Sigmoid colon (tissue), 7 donors: ENCODE data around the gene ACER2. TPM values are rescaled to one million over a fixed set of nuclear protein-coding genes. Genes with fewer than 3 reads are reported as not detected.

Experiments
- DNase-seq: peaks from one replicate; pipeline ENCODE4 v3.0.0-alpha.2; 2019
- H3K27ac ChIP-seq, 4 donors: fragments of 200-600 bp; sonication (generic); one replicate each; pipeline ENCODE4 v1.5.1; 2016 to 2019; ENCODE audit warnings: mild to moderate bottlenecking in 1 of 4
- H3K27me3 ChIP-seq, 3 donors: fragments of 200-600 bp; sonication (generic); one replicate each; pipeline ENCODE4 v1.5.1; 2019; ENCODE audit warnings: mild to moderate bottlenecking in 1 of 3
- H3K36me3 ChIP-seq, 4 donors: fragments of 200-600 bp; sonication (generic); one replicate each; pipeline ENCODE4 v1.5.1; 2016 to 2019
- H3K4me1 ChIP-seq, 4 donors: fragments of 200-600 bp; sonication (generic); one replicate each; pipeline ENCODE4 v1.5.1; 2017 to 2019
- H3K4me3 ChIP-seq, 4 donors: fragments of 200-600 bp; sonication (generic); one replicate each; pipeline ENCODE4 v1.5.1; 2017 to 2019; ENCODE audit warnings: mild to moderate bottlenecking in 2 of 4, moderate library complexity in 1 of 4
- H3K9me3 ChIP-seq, 4 donors: fragments of 200-600 bp in 3 of 4; sonication (generic) in 3 of 4; one replicate each; pipeline versions ENCODE4 v1.5.1 to v1.6.1; 2013 to 2019
- CTCF ChIP-seq, 4 experiments: fragments of 450-650 bp in 3 of 4; fragments of 200-600 bp in 1 of 4; IDR thresholded peaks; one replicate each; pipeline ENCODE4 v1.5.1; 2016 to 2019; ENCODE audit warnings: antibody characterized with exemption in 4 of 4, mild to moderate bottlenecking in 3 of 4, moderate library complexity in 2 of 4
- EP300 ChIP-seq, 4 donors: sonication (generic); formaldehyde crosslinking; IDR thresholded peaks; one replicate each; pipeline ENCODE4 v1.6.1; 2017; ENCODE audit warnings: antibody characterized with exemption in 4 of 4
- POLR2A ChIP-seq, 2 donors: fragments of 450-650 bp; IDR thresholded peaks; one replicate each; pipeline ENCODE4 v1.6.1; 2016; ENCODE audit warnings: antibody characterized with exemption in 2 of 2, mild to moderate bottlenecking in 2 of 2, moderate library complexity in 2 of 2
- POLR2AphosphoS5 ChIP-seq, 4 donors: sonication (generic); formaldehyde crosslinking; IDR thresholded peaks; one replicate each; pipeline ENCODE4 v1.6.1; 2017; ENCODE audit warnings: antibody characterized with exemption in 4 of 4
- WGBS, 2 donors: extraction: QIAGEN DNeasy Blood & Tissue Kit; methylation state at CpG; one replicate each; pipeline ENCODE4 v1.1.7; 2013; 5-methylcytosine and 5-hydroxymethylcytosine counted together
- intact Hi-C: fragments of 100-400 bp; cut with DNase I; formaldehyde crosslinking; loops from one replicate; pipeline ENCODE4 v1.15.1; 2023
- polyA plus RNA-seq, 3 donors: library from polyadenylated mRNA; stranded (reverse); fragments of 200-250 nt; gene quantifications; one replicate each; pipeline ENCODE4 v1.2.3, GENCODE V29; 2013
- total RNA-seq, 4 donors: library from RNA; depleted of rRNA; stranded (reverse); fragments of >200 nt; gene quantifications; one replicate each; pipeline ENCODE4 v1.1.0, GENCODE V29; 2016
- donor health status: healthy with polysubstance abuse.
- donor health status: Bipolar disorder and iron deficiency.
- donor health status: healthy.

Gene ACER2
- total and polyA plus RNA-seq, 7 donors = 1.2 to 4.3 (median 3.1) TPM

- DNase-seq = no peak
- intact Hi-C loops = loop anchor here (5.0 kb wide), 1 partner anchor 431 kb away; no protein-coding TSS in a partner anchor
- no peak for TF ChIP-seq POLR2AphosphoS5 (IDR thresholded peaks at IDR 0.05)
- no peak for TF ChIP-seq POLR2A (IDR thresholded peaks at IDR 0.05)
- TF ChIP-seq CTCF (IDR thresholded peaks at IDR 0.05) = no peak
- TF ChIP-seq EP300 (IDR thresholded peaks at IDR 0.05) = no peak
Observed at GRCh38 chr9:19490828-19491227, 82.0 kb downstream of the ACER2 start.

GRCh38 chr9:19492775-19493173, 84.0 kb downstream of the ACER2 start:
- Histone ChIP-seq H3K9me3 (no peaks in the 10 kb centered on the region), H3K27me3 (no peaks in the 10 kb centered on the region), H3K4me1 (peaks cover 0 to 6% (median 4%) of the 10 kb centered on the region in 4 donors), H3K27ac (no peak overlapping the region), H3K36me3 (no peaks in the 10 kb centered on the region), H3K4me3 (peak overlapping the region in 1 of 4 donors; percentile 39)
- intact Hi-C loops = loop anchor here (5.0 kb wide), 1 partner anchor 430 kb away; no protein-coding TSS in a partner anchor
- TF ChIP-seq CTCF (IDR thresholded peaks at IDR 0.05) = no peak
- no peak for TF ChIP-seq POLR2AphosphoS5 (IDR thresholded peaks at IDR 0.05)
- TF ChIP-seq EP300 (IDR thresholded peaks at IDR 0.05) = no peak
- no peak for TF ChIP-seq POLR2A (IDR thresholded peaks at IDR 0.05)
- DNase-seq = no peak
- 74% methylated on average over 4 of the region's 4 CpGs for WGBS, 2 donors

More at GRCh38 chr9:19490828-19491227, 82.0 kb downstream of the ACER2 start:
- no peaks in the 10 kb centered on the region for H3K9me3 ChIP-seq
- peaks cover 0 to 6% (median 4%) of the 10 kb centered on the region in 4 donors for H3K4me1 ChIP-seq
- H3K27me3 ChIP-seq = no peaks in the 10 kb centered on the region
- no peak overlapping the region for H3K27ac ChIP-seq
- H3K4me3 ChIP-seq = no peak overlapping the region
- no peaks in the 10 kb centered on the region for H3K36me3 ChIP-seq

GRCh38 chr9:19493174-19493811, 84.5 kb downstream of the ACER2 start:
- TF ChIP-seq POLR2AphosphoS5 (IDR thresholded peaks at IDR 0.05) (no peak), EP300 (IDR thresholded peaks at IDR 0.05) (no peak), CTCF (IDR thresholded peaks at IDR 0.05) (peak in 3 of 4 experiments; percentile 35 to 74 (median 69)), POLR2A (IDR thresholded peaks at IDR 0.05) (no peak)
- WGBS, 2 donors = 26 to 34% methylated on average over 19 of the region's 19 CpGs
- H3K4me1 ChIP-seq = peaks cover 0 to 6% (median 4%) of the 10 kb centered on the region in 4 donors
- no peaks in the 10 kb centered on the region for H3K9me3 ChIP-seq
- H3K4me3 ChIP-seq = peak overlapping the region in 3 of 4 donors; percentile 25 to 39 (median 30)
- no peak for DNase-seq
- no peaks in the 10 kb centered on the region for H3K27me3 ChIP-seq
- no peaks in the 10 kb centered on the region for H3K36me3 ChIP-seq
- peak overlapping the region; percentile 36 to 69 (median 45) for H3K27ac ChIP-seq
- intact Hi-C loops = loop anchor here (5.0 kb wide), 1 partner anchor 429 kb away; no protein-coding TSS in a partner anchor

- Histone ChIP-seq H3K27me3 (no peaks in the 10 kb centered on the region), H3K9me3 (no peaks in the 10 kb centered on the region), H3K4me1 (peaks cover 0 to 6% (median 4%) of the 10 kb centered on the region in 4 donors), H3K4me3 (peak overlapping the region in 1 of 4 donors; percentile 39), H3K27ac (peak overlapping the region in 1 of 4 donors; percentile 53), H3K36me3 (no peaks in the 10 kb centered on the region)
- no peak for DNase-seq
- intact Hi-C loops = loop anchor here (5.0 kb wide), 1 partner anchor 428 kb away; no protein-coding TSS in a partner anchor
- TF ChIP-seq EP300 (IDR thresholded peaks at IDR 0.05) (no peak), CTCF (IDR thresholded peaks at IDR 0.05) (no peak), POLR2A (IDR thresholded peaks at IDR 0.05) (no peak), POLR2AphosphoS5 (IDR thresholded peaks at IDR 0.05) (no peak)
- WGBS, 2 donors = 53 to 60% methylated on average over 2 of the region's 2 CpGs
Observed at GRCh38 chr9:19493876-19494275, 85.1 kb downstream of the ACER2 start.
